H1 (cell line): Measurements from ENCODE around the gene IRF7. TPM values are rescaled to one million over a fixed set of nuclear protein-coding genes. Genes with fewer than 3 reads are reported as not detected.

ENCODE experiments used
- ATF3 ChIP-seq: IDR thresholded peaks from 2 replicates; pipeline ENCODE4 v1.6.1; 2011; ENCODE audit warnings: low read depth, mild to moderate bottlenecking, low read length; ENCODE audit not compliant: insufficient read depth
- BRCA1 ChIP-seq: IDR thresholded peaks from 2 replicates; pipeline ENCODE4 v1.6.1; 2012; ENCODE audit warnings: low read depth, low read length, improper control_type of control experiment
- CHD1 ChIP-seq: IDR thresholded peaks from 2 replicates; pipeline ENCODE4 v1.6.1; 2012; ENCODE audit warnings: low read depth, low read length, improper control_type of control experiment
- CHD2 ChIP-seq: IDR thresholded peaks from 2 replicates; pipeline ENCODE4 v1.6.1; 2012; ENCODE audit warnings: low read length, improper control_type of control experiment
- EZH2 ChIP-seq: fragments of 200-600 bp; sonication (generic); IDR thresholded peaks from 2 replicates; pipeline ENCODE4 v1.7.1; 2012; ENCODE audit warnings: low read depth, mild to moderate bottlenecking, moderate library complexity, low read length, inconsistent platforms; ENCODE audit not compliant: severe bottlenecking
- HDAC2 ChIP-seq, 2 experiments: fragments of 300-600 bp in 1 of 2; sonication (generic) in 1 of 2; IDR thresholded peaks; 2 replicates each; pipeline ENCODE4 v1.6.1; 2011 to 2012; ENCODE audit warnings: low read depth in 2 of 2, low read length in 2 of 2, mild to moderate bottlenecking in 2 of 2, moderate library complexity in 2 of 2, borderline replicate concordance in 1 of 2, inconsistent platforms in 1 of 2
- KDM5A ChIP-seq: fragments of 200-600 bp; IDR thresholded peaks from 2 replicates; pipeline ENCODE4 v1.7.1; 2012; ENCODE audit warnings: mild to moderate bottlenecking, low read length, inconsistent platforms, mixed read lengths
- MAFK ChIP-seq: IDR thresholded peaks from 2 replicates; pipeline ENCODE4 v1.6.1; 2012; ENCODE audit warnings: low read depth, mild to moderate bottlenecking, improper control_type of control experiment, low read length
- NANOG ChIP-seq: IDR thresholded peaks from 2 replicates; pipeline ENCODE4 v1.6.1; 2011; ENCODE audit warnings: low read length, low read depth, mild to moderate bottlenecking, inconsistent platforms; ENCODE audit not compliant: insufficient read depth, poor library complexity, severe bottlenecking
- POLR2A ChIP-seq, 2 experiments: IDR thresholded peaks; 1 replicate in 1 of 2; 2 replicates in 1 of 2; pipeline ENCODE4 v1.6.1; 2011; ENCODE audit warnings: low read depth in 2 of 2, low read length in 2 of 2, mild to moderate bottlenecking in 2 of 2; ENCODE audit errors: control extremely low read depth in 1 of 2
- RAD21 ChIP-seq, 2 experiments: IDR thresholded peaks in 1 of 2; conservative IDR thresholded peaks in 1 of 2; 2 replicates each; pipeline ENCODE4 v1.6.1; 2011; ENCODE audit warnings: low read depth in 2 of 2, low read length in 2 of 2, improper control_type of control experiment in 1 of 2, inconsistent platforms in 1 of 2, mild to moderate bottlenecking in 1 of 2, moderate library complexity in 1 of 2
- RXRA ChIP-seq: IDR thresholded peaks from 2 replicates; pipeline ENCODE4 v1.6.1; 2011; ENCODE audit warnings: low read depth, mild to moderate bottlenecking, low read length, moderate library complexity; ENCODE audit not compliant: insufficient read depth
- SIRT6 ChIP-seq: IDR thresholded peaks from one replicate; pipeline ENCODE4 v1.7.1; 2012; ENCODE audit warnings: low read length, inconsistent platforms
- SP4 ChIP-seq: IDR thresholded peaks from 2 replicates; pipeline ENCODE4 v1.6.1; 2012; ENCODE audit warnings: low read length, inconsistent platforms
- SRF ChIP-seq: IDR thresholded peaks from 2 replicates; pipeline ENCODE4 v1.6.1; 2011; ENCODE audit warnings: mild to moderate bottlenecking, low read depth, low read length, moderate library complexity
- TAF1 ChIP-seq: IDR thresholded peaks from 2 replicates; pipeline ENCODE4 v1.6.1; 2011; ENCODE audit warnings: mild to moderate bottlenecking, low read depth, low read length
- TAF7 ChIP-seq: optimal IDR thresholded peaks from 2 replicates; pipeline ENCODE3; 2011; ENCODE audit warnings: low read depth, mild to moderate bottlenecking, inconsistent platforms, low read length, moderate library complexity, borderline replicate concordance
- TBP ChIP-seq: IDR thresholded peaks from 2 replicates; pipeline ENCODE4 v1.6.1; 2011; ENCODE audit warnings: low read depth, low read length, improper control_type of control experiment
- TCF12 ChIP-seq: IDR thresholded peaks from 2 replicates; pipeline ENCODE4 v1.6.1; 2011; ENCODE audit warnings: low read depth, mild to moderate bottlenecking, low read length
- ZNF274 ChIP-seq: IDR thresholded peaks from 2 replicates; pipeline ENCODE4 v1.7.0; 2012; ENCODE audit warnings: low read length, borderline replicate concordance; ENCODE audit errors: extremely low read depth
- polyA plus RNA-seq, 7 experiments: library from polyadenylated mRNA; depleted of rRNA in 3 of 7; stranded (reverse) in 5 of 7; unstranded in 2 of 7; fragments of >200 nt in 5 of 7; fragments of 200-250 nt in 2 of 7; gene quantifications; 1 replicate in 5 of 7; 2 replicates in 1 of 7; 4 replicates in 1 of 7; pipeline versions ENCODE4 v1.2.1 to v1.2.3, GENCODE V29; 2011 to 2013; ENCODE audit warnings: missing spikeins in 2 of 7, mixed read lengths in 2 of 7
- total RNA-seq: library from RNA; stranded (reverse); fragmentation: NEBNext Ultra II Directional; extraction: Animal tissue kit (Norgen Biotek cat#: 25700); gene quantifications from 2 replicates; pipeline ENCODE4 v1.2.1, GENCODE V29; 2021
- TF ChIP-seq, protein P1 (sequence below): IDR thresholded peaks from 2 replicates; pipeline ENCODE4 v1.6.1; 2012; ENCODE audit warnings: low read length, inconsistent platforms
- TF ChIP-seq, protein P2 (sequence below): IDR thresholded peaks from 2 replicates; pipeline ENCODE4 v1.6.1; 2012; ENCODE audit warnings: inconsistent platforms

The IRF7 gene
- total and polyA plus RNA-seq, 2 of the 8 experiments (the other 6 are each of a cell fraction or from before 2014, with no cell fraction given) = 9.1 to 9.6 TPM

- TF ChIP-seq, protein P1, sequence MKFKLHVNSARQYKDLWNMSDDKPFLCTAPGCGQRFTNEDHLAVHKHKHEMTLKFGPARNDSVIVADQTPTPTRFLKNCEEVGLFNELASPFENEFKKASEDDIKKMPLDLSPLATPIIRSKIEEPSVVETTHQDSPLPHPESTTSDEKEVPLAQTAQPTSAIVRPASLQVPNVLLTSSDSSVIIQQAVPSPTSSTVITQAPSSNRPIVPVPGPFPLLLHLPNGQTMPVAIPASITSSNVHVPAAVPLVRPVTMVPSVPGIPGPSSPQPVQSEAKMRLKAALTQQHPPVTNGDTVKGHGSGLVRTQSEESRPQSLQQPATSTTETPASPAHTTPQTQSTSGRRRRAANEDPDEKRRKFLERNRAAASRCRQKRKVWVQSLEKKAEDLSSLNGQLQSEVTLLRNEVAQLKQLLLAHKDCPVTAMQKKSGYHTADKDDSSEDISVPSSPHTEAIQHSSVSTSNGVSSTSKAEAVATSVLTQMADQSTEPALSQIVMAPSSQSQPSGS = 0 out of 2 replicates have a peak, but pooled peaks have one; percentile 13
- TF ChIP-seq TAF1 (peak; percentile 69), RAD21 (IDR thresholded peaks at IDR 0.05 in 1 of 2, conservative IDR thresholded peaks at IDR 0.05 in 1 of 2; ENCODE audit: low read depth in 2 of 2, low read length in 2 of 2) (no peak), ZNF274 (no peak), EZH2 (no peak), TBP (0 out of 2 replicates have a peak, but pooled peaks have one; percentile 12), POLR2A (IDR thresholded peaks at IDR 0.05; ENCODE audit: control extremely low read depth in 1 of 2, low read depth in 2 of 2, low read length in 2 of 2) (peak in 1 of 2 experiments; percentile 73; a peak in 2 of 3 replicates), CHD1 (no peak), SIRT6 (no peak), ATF3 (no peak), MAFK (no peak), SRF (no peak), NANOG (no peak), RXRA (no peak), BRCA1 (no peak), KDM5A (no peak), TAF7 (no peak), CHD2 (no peak), SP4 (no peak; the same call in 1 of the 2 replicates), TCF12 (no peak), HDAC2 (IDR thresholded peaks at IDR 0.05; ENCODE audit: borderline replicate concordance in 1 of 2, low read depth in 2 of 2, low read length in 2 of 2) (no peak)
- TF ChIP-seq, protein P2, sequence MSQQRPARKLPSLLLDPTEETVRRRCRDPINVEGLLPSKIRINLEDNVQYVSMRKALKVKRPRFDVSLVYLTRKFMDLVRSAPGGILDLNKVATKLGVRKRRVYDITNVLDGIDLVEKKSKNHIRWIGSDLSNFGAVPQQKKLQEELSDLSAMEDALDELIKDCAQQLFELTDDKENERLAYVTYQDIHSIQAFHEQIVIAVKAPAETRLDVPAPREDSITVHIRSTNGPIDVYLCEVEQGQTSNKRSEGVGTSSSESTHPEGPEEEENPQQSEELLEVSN = no peak; the same call in 1 of the 2 replicates
These were observed 23.0 kb upstream of the IRF7 start (continued) for GRCh38 chr11:638631-639331.
